A549 (cell line): ENCODE results near the gene RHOJ.

Experiments
- EP300 ChIP-seq, 2 experiments: fragments of >200 bp; sonication (Bioruptor Twin); formaldehyde crosslinking; IDR thresholded peaks; 2 replicates in 1 of 2; 3 replicates in 1 of 2; pipeline ENCODE4 v1.6.1; 2016 to 2017
- NFE2L2 ChIP-seq: fragments of 150-350 bp; conservative IDR thresholded peaks from 2 replicates; pipeline ENCODE4 v1.6.1; 2014; ENCODE audit warnings: low read length
- POLR2A ChIP-seq: IDR thresholded peaks from 2 replicates; pipeline ENCODE4 v1.6.1; 2012; ENCODE audit warnings: mild to moderate bottlenecking, low read length
- RAD21 ChIP-seq, 2 experiments: fragments of >200 bp in 1 of 2; sonication (Bioruptor Twin) in 1 of 2; formaldehyde crosslinking in 1 of 2; IDR thresholded peaks in 1 of 2; conservative IDR thresholded peaks in 1 of 2; 2 replicates in 1 of 2; 3 replicates in 1 of 2; pipeline ENCODE4 v1.6.1; 2012 to 2018; ENCODE audit warnings: inconsistent platforms in 1 of 2
- RCOR1 ChIP-seq: fragments of 150-350 bp; IDR thresholded peaks from 2 replicates; pipeline ENCODE4 v1.6.1; 2014; ENCODE audit warnings: antibody characterized with exemption, low read length, low read depth
- TF ChIP-seq, protein P1 (sequence below): fragments of >200 bp; sonication (Bioruptor Twin); formaldehyde crosslinking; IDR thresholded peaks from 3 replicates; pipeline ENCODE4 v1.5.1; 2016

DNA sequence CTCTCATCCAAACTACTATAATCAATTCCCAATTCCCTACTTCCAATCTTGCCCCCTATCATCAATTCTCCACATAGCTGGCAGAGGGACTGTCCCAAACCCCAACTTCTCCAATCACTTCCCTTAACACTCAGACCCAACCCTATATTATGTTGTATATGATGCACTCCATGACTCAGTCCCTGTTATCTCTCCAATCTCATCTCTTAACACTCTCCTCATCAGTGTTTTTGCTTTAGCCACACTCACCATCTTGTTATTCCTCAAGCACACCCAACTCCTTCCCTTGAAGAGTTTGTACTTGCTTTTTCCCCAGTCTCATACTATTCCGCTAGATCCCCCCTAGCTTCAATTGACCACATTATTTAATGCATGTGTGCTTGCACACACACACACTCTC is 4.9 kb downstream of the RHOJ start:
- TF ChIP-seq, protein P1, sequence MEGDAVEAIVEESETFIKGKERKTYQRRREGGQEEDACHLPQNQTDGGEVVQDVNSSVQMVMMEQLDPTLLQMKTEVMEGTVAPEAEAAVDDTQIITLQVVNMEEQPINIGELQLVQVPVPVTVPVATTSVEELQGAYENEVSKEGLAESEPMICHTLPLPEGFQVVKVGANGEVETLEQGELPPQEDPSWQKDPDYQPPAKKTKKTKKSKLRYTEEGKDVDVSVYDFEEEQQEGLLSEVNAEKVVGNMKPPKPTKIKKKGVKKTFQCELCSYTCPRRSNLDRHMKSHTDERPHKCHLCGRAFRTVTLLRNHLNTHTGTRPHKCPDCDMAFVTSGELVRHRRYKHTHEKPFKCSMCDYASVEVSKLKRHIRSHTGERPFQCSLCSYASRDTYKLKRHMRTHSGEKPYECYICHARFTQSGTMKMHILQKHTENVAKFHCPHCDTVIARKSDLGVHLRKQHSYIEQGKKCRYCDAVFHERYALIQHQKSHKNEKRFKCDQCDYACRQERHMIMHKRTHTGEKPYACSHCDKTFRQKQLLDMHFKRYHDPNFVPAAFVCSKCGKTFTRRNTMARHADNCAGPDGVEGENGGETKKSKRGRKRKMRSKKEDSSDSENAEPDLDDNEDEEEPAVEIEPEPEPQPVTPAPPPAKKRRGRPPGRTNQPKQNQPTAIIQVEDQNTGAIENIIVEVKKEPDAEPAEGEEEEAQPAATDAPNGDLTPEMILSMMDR: no peak
- TF ChIP-seq POLR2A: no peak
- no peak for TF ChIP-seq NFE2L2
- TF ChIP-seq RCOR1: no peak
- no peak for TF ChIP-seq EP300 (IDR thresholded peaks at IDR 0.05)
- no peak for TF ChIP-seq RAD21 (conservative IDR thresholded peaks at IDR 0.05 in 1 of 2, IDR thresholded peaks at IDR 0.05 in 1 of 2)
